ENCODE measurements around the gene ZNF532.

Gene ZNF532

GRCh38 chr18:58951986-58952702, 87.5 kb downstream of the ZNF532 start:
- DNase-seq, result no peak

GRCh38 chr18:58952858-58953257, 88.2 kb downstream of the ZNF532 start:
- no peak for DNase-seq

- peak; percentile 24 for DNase-seq
Measured at GRCh38 chr18:58953627-58954026, 89.0 kb downstream of the ZNF532 start.

GRCh38 chr18:58955001-58955400, 90.3 kb downstream of the ZNF532 start:
- no peak for DNase-seq

- no peak for DNase-seq
Measured at GRCh38 chr18:58955738-58956137, 91.1 kb downstream of the ZNF532 start.

- no peak for DNase-seq
Measured at GRCh38 chr18:58958628-58959027, 94.0 kb downstream of the ZNF532 start.

- no peak for DNase-seq
Measured at GRCh38 chr18:58960508-58960907, 95.8 kb downstream of the ZNF532 start.

- no peak for DNase-seq
Measured at GRCh38 chr18:58960946-58961722, 96.5 kb downstream of the ZNF532 start.

GRCh38 chr18:58962336-58962735, 97.7 kb downstream of the ZNF532 start:
- DNase-seq, result no peak

GRCh38 chr18:58965291-58966004, 100.8 kb downstream of the ZNF532 start:
- DNase-seq, result no peak

- no peak for DNase-seq
Measured at GRCh38 chr18:58966005-58966677, 101.5 kb downstream of the ZNF532 start.

- no peak for DNase-seq
Measured at GRCh38 chr18:58966704-58967103, 102.0 kb downstream of the ZNF532 start.

- no peak for DNase-seq
Measured at GRCh38 chr18:58967751-58968254, 103.1 kb downstream of the ZNF532 start.

GRCh38 chr18:58970943-58971790, 106.5 kb downstream of the ZNF532 start:
- no peak for DNase-seq

GRCh38 chr18:58975296-58975695, 110.6 kb downstream of the ZNF532 start:
- no peak for DNase-seq

GRCh38 chr18:58975781-58976180, 111.1 kb downstream of the ZNF532 start:
- DNase-seq, result no peak

- DNase-seq, result no peak
Measured at GRCh38 chr18:58977223-58977622, 112.5 kb downstream of the ZNF532 start.

- DNase-seq, result no peak
Measured at GRCh38 chr18:58977801-58978200, 113.1 kb downstream of the ZNF532 start.

- DNase-seq, result no peak
Measured at GRCh38 chr18:58978916-58979315, 114.2 kb downstream of the ZNF532 start.

- DNase-seq, result no peak
Measured at GRCh38 chr18:58979615-58980014, 114.9 kb downstream of the ZNF532 start.

GRCh38 chr18:58980991-58981390, 116.3 kb downstream of the ZNF532 start:
- DNase-seq, result no peak
